Measurements from ENCODE around the gene TMEM125.

- TF ChIP-seq, protein P1, sequence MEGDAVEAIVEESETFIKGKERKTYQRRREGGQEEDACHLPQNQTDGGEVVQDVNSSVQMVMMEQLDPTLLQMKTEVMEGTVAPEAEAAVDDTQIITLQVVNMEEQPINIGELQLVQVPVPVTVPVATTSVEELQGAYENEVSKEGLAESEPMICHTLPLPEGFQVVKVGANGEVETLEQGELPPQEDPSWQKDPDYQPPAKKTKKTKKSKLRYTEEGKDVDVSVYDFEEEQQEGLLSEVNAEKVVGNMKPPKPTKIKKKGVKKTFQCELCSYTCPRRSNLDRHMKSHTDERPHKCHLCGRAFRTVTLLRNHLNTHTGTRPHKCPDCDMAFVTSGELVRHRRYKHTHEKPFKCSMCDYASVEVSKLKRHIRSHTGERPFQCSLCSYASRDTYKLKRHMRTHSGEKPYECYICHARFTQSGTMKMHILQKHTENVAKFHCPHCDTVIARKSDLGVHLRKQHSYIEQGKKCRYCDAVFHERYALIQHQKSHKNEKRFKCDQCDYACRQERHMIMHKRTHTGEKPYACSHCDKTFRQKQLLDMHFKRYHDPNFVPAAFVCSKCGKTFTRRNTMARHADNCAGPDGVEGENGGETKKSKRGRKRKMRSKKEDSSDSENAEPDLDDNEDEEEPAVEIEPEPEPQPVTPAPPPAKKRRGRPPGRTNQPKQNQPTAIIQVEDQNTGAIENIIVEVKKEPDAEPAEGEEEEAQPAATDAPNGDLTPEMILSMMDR (IDR thresholded peaks at IDR 0.05), result no peak
- TF ChIP-seq POLR2A (IDR thresholded peaks at IDR 0.05), result no peak
These were observed 44.5 kb downstream of the TMEM125 start for GRCh38 chr1:43314233-43314632.

Measured in esophagus squamous epithelium (tissue), 4 donors.